Neuronal stem cell (in vitro differentiated cells): Measurements from ENCODE around the gene MYO1B.

Experiments used
- DNase-seq: peaks from one replicate; pipeline ENCODE4 v3.0.0-alpha.2; 2013; ENCODE audit warnings: low spot score
- H2AFZ ChIP-seq: one replicate; pipeline ENCODE4 v1.6.1; 2013; ENCODE audit warnings: mild to moderate bottlenecking, low read length, inconsistent platforms
- H2AK5ac ChIP-seq: 2 replicates; pipeline ENCODE4 v1.6.1; 2013; ENCODE audit warnings: low read depth, mild to moderate bottlenecking, inconsistent platforms, low read length, moderate library complexity, mixed read lengths
- H2BK120ac ChIP-seq: 2 replicates; pipeline ENCODE4 v1.6.1; 2013; ENCODE audit warnings: low read depth, mild to moderate bottlenecking, inconsistent platforms, low read length, moderate library complexity, mixed read lengths
- H2BK12ac ChIP-seq: one replicate; pipeline ENCODE4 v1.6.1; 2013; ENCODE audit warnings: low read length, inconsistent platforms
- H2BK15ac ChIP-seq: 2 replicates; pipeline ENCODE4 v1.6.1; 2013; ENCODE audit warnings: mild to moderate bottlenecking, low read length, inconsistent platforms, mixed read lengths
- H2BK5ac ChIP-seq: one replicate; pipeline ENCODE4 v1.6.1; 2013; ENCODE audit warnings: inconsistent platforms, mild to moderate bottlenecking, low read length, moderate library complexity
- H3K14ac ChIP-seq: one replicate; pipeline ENCODE4 v1.6.1; 2013; ENCODE audit warnings: low read length, inconsistent platforms
- H3K18ac ChIP-seq: 2 replicates; pipeline ENCODE4 v1.6.1; 2013; ENCODE audit warnings: low read length, inconsistent platforms
- H3K23ac ChIP-seq: 2 replicates; pipeline ENCODE4 v1.6.1; 2013; ENCODE audit warnings: low read depth, mild to moderate bottlenecking, mixed read lengths, low read length, inconsistent platforms; ENCODE audit not compliant: poor library complexity
- H3K27ac ChIP-seq: replicated peaks from 3 replicates; pipeline ENCODE4 v1.5.1; 2013; ENCODE audit warnings: low read length, inconsistent platforms
- H3K27me3 ChIP-seq, 3 experiments: 2 replicates each; pipeline ENCODE4 v1.6.1; 2013; ENCODE audit warnings: low read length in 3 of 3, mild to moderate bottlenecking in 2 of 3, inconsistent platforms in 1 of 3, low read depth in 1 of 3, mixed read lengths in 1 of 3, moderate library complexity in 1 of 3; ENCODE audit not compliant: control insufficient read depth in 3 of 3, insufficient read depth in 3 of 3
- H3K36me3 ChIP-seq, 2 donors: replicated peaks in 1 of 2; 2 replicates each; pipeline ENCODE4 v1.6.1; 2013; ENCODE audit warnings: low read length in 2 of 2; ENCODE audit not compliant: control insufficient read depth in 2 of 2, insufficient read depth in 2 of 2
- H3K4ac ChIP-seq: 2 replicates; pipeline ENCODE4 v1.6.1; 2013; ENCODE audit warnings: inconsistent platforms, mild to moderate bottlenecking, low read length, moderate library complexity
- H3K4me1 ChIP-seq, 2 donors: 1 replicate in 1 of 2; 2 replicates in 1 of 2; pipeline ENCODE4 v1.6.1; 2013; ENCODE audit warnings: low read length in 2 of 2, low read depth in 1 of 2; ENCODE audit not compliant: control insufficient read depth in 2 of 2, insufficient read depth in 1 of 2
- H3K4me2 ChIP-seq: one replicate; pipeline ENCODE4 v1.6.1; 2013; ENCODE audit warnings: mild to moderate bottlenecking, low read length, inconsistent platforms; ENCODE audit not compliant: insufficient read depth, poor library complexity, severe bottlenecking
- H3K4me3 ChIP-seq, 2 donors: 2 replicates each; pipeline ENCODE4 v1.5.1; 2013; ENCODE audit warnings: low read length in 2 of 2, mild to moderate bottlenecking in 2 of 2, inconsistent platforms in 1 of 2, moderate library complexity in 1 of 2
- H3K79me1 ChIP-seq: one replicate; pipeline ENCODE4 v1.6.1; 2013; ENCODE audit warnings: low read depth, mild to moderate bottlenecking, inconsistent platforms, low read length, moderate library complexity
- H3K9ac ChIP-seq: one replicate; pipeline ENCODE4 v1.6.1; 2013; ENCODE audit warnings: mild to moderate bottlenecking, low read depth, low read length, inconsistent platforms; ENCODE audit not compliant: poor library complexity
- H3K9me3 ChIP-seq, 2 donors: replicated peaks in 1 of 2; 2 replicates each; pipeline versions ENCODE3 to v1.6.1; 2013; ENCODE audit warnings: low read length in 2 of 2, mild to moderate bottlenecking in 2 of 2, inconsistent platforms in 1 of 2, low read depth in 1 of 2, mixed read lengths in 1 of 2, moderate library complexity in 1 of 2; ENCODE audit not compliant: control insufficient read depth in 2 of 2, insufficient read depth in 1 of 2
- H4K8ac ChIP-seq: one replicate; pipeline ENCODE4 v1.6.1; 2013; ENCODE audit warnings: low read depth, mild to moderate bottlenecking, inconsistent platforms, low read length, moderate library complexity
- H4K91ac ChIP-seq: one replicate; pipeline ENCODE4 v1.6.1; 2013; ENCODE audit warnings: low read length, low read depth, mild to moderate bottlenecking, inconsistent platforms; ENCODE audit not compliant: poor library complexity
- WGBS, 2 donors: extraction: QIAGEN DNeasy Blood & Tissue Kit; methylation state at CpG; one replicate each; pipeline ENCODE4 v1.1.7; 2013; ENCODE audit warnings: missing lambda C conversion rate in 2 of 2, mixed read lengths in 1 of 2; ENCODE audit not compliant: insufficient read length in 2 of 2, insufficient replicate concordance in 1 of 2; ENCODE audit errors: extremely low coverage in 2 of 2; 5-methylcytosine and 5-hydroxymethylcytosine counted together

MYO1B gene

DNA sequence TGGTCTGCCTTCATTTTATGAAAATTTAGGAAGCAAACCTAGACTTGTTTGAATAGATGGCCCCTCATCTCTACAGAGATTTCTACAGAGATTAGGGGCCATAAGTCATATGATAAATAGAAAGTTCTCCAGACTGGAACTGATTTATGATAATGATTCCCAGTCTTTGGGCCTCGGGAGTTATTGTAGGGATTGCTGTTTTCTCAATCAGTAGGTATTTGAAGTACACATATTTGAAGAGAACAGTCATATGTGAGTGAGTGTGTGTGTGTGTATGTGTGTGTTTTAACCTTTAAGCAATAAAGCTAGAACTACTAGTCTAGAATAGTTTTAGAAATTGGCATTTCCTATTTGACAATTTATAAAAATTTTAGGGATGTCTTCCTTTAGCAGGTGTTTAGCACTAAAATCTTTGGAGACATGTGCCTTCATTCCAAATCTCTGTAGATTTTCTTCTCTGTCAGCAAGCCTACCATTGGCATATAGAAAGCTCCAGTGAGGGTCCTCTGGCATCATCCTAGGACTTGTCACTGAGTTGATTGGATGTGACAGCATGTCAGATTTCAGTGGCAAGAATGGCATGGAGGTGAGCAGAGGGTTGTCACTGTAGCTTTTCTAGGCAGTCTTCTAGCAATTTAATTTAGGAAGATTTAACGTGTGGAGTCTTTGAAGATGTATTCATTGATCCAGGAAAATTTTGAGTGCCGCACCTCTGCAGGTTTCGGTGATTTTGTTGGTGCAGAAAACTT lies 71.2 kb downstream of the MYO1B start:
- H2BK12ac ChIP-seq, result no peak overlapping the region
- no peak overlapping the region for H2AK5ac ChIP-seq
- no peaks in the 10 kb centered on the region for H3K36me3 ChIP-seq
- H3K14ac ChIP-seq, result no peak overlapping the region
- no peak overlapping the region for H4K91ac ChIP-seq
- no peak overlapping the region for H2BK120ac ChIP-seq
- no peak overlapping the region for H3K4me3 ChIP-seq
- peaks cover 5 to 11% of the 10 kb centered on the region in 2 donors for H3K4me1 ChIP-seq
- no peak overlapping the region for H3K18ac ChIP-seq
- H3K4ac ChIP-seq, result no peak overlapping the region
- H3K9ac ChIP-seq, result no peak overlapping the region
- H3K23ac ChIP-seq, result no peak overlapping the region
- no peak overlapping the region for H2BK15ac ChIP-seq
- no peak for DNase-seq
- no peak overlapping the region for H2AFZ ChIP-seq
- H3K79me1 ChIP-seq, result no peaks in the 10 kb centered on the region
- no CpG with 5 or more reads among the region's 4 CpGs for WGBS, 2 donors
- no peak overlapping the region for H3K27ac ChIP-seq
- H2BK5ac ChIP-seq, result no peak overlapping the region
- H3K27me3 ChIP-seq, result no peaks in the 10 kb centered on the region
- H4K8ac ChIP-seq, result no peak overlapping the region
- H3K9me3 ChIP-seq, result no peaks in the 10 kb centered on the region
- H3K4me2 ChIP-seq, result no peak overlapping the region

DNA sequence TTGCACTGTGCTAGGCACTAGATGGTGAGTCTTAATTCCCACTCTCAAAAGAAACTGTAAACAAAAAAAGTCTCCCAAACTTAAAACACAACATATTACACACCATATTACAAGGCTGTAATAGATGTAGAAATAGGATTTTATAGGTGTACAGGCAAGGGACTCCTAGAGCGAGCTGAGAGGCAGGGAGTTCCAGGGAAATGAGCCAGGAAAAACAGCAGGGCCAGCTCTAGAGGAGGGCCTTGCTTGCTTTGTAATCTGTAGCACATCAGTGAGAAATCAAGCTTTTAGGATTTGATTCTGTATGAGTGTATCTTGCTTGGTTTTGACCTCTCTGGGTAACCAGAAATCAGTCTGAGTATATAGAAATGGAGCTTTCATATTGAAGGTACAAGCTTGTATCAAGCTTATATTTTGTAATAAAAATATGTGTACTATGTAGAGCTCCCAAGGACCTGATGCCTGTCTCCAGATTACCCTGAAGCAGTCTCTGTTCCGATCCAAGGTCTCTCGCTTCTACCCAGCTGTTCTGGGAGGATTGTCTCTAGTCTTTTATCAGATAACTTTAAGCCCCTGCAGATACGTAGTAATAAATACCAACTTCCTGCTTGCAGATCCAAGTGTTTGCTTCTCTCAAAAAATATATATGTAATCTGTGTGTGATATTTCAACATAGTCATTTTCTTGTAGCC lies 73.0 kb downstream of the MYO1B start:
- Histone ChIP-seq H3K27ac (no peak overlapping the region), H3K4ac (no peak overlapping the region), H3K4me2 (no peak overlapping the region), H2BK12ac (no peak overlapping the region), H2BK5ac (no peak overlapping the region), H3K18ac (no peak overlapping the region), H3K36me3 (no peaks in the 10 kb centered on the region), H2AFZ (no peak overlapping the region), H3K4me1 (peaks cover 12 to 16% of the 10 kb centered on the region in 2 donors), H3K4me3 (no peak overlapping the region), H3K79me1 (no peaks in the 10 kb centered on the region), H3K23ac (no peak overlapping the region), H2BK15ac (no peak overlapping the region), H3K27me3 (no peaks in the 10 kb centered on the region), H4K91ac (no peak overlapping the region), H2BK120ac (no peak overlapping the region), H3K14ac (no peak overlapping the region), H2AK5ac (no peak overlapping the region), H3K9ac (no peak overlapping the region), H4K8ac (no peak overlapping the region), H3K9me3 (no peaks in the 10 kb centered on the region)
- no CpG with 5 or more reads among the region's 4 CpGs for WGBS, 2 donors
- no peak for DNase-seq

DNA sequence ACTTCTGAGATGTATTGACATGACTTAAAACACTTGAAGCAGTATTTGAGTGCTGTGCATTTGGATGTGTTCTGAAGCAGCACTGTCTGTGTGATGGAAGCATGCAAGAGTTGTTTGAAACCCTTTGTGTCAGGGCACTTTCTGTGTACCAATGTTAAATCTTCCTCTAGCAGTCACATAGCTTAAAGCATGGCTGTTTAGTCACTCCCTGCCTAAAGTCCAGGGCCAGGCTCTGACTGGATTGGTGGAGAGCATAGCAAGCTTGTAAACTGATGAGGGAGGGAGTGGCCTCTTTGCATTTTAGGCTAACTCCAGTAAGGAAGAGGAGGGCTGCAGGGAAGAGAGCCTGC lies 73.5 kb downstream of the MYO1B start:
- H2BK15ac ChIP-seq, result no peak overlapping the region
- H3K23ac ChIP-seq, result no peak overlapping the region
- H3K14ac ChIP-seq, result no peak overlapping the region
- H3K4me2 ChIP-seq, result no peak overlapping the region
- no peak overlapping the region for H4K8ac ChIP-seq
- H4K91ac ChIP-seq, result no peak overlapping the region
- H2AFZ ChIP-seq, result no peak overlapping the region
- no peak overlapping the region for H2BK120ac ChIP-seq
- no peaks in the 10 kb centered on the region for H3K36me3 ChIP-seq
- H3K4me3 ChIP-seq, result no peak overlapping the region
- H3K18ac ChIP-seq, result no peak overlapping the region
- no peak overlapping the region for H2BK5ac ChIP-seq
- H2BK12ac ChIP-seq, result no peak overlapping the region
- H3K4me1 ChIP-seq, result peaks cover 12 to 16% of the 10 kb centered on the region in 2 donors
- H3K9ac ChIP-seq, result no peak overlapping the region
- no peaks in the 10 kb centered on the region for H3K79me1 ChIP-seq
- H3K4ac ChIP-seq, result no peak overlapping the region
- H3K27me3 ChIP-seq, result no peaks in the 10 kb centered on the region
- peak; percentile 31 for DNase-seq
- no peak overlapping the region for H3K27ac ChIP-seq
- peaks cover 0 to 1% of the 10 kb centered on the region in 2 donors for H3K9me3 ChIP-seq
- H2AK5ac ChIP-seq, result no peak overlapping the region

DNA sequence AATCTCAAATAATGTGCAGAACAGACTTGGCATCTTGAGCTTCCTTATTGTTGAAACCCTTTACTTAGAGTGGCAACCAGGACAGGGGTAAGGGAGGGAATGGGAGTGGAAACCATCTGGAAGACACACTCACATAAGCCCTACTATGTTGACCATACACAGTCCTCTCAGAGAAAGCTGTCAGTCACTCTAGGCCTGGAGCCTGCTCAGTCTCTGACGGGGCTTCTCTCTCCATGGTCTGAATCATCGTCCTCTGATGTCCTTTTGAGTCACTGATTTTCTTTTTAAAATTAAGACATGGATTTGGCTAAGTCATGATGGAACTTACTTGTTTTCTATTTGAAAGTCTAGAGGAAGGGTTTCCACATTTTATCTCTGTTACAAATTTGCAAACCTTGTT lies 74.0 kb downstream of the MYO1B start:
- H3K27ac ChIP-seq, result no peak overlapping the region
- H3K18ac ChIP-seq, result no peak overlapping the region
- WGBS, 2 donors, result no CpG with 5 or more reads among the region's 2 CpGs
- no peak for DNase-seq
- H3K9ac ChIP-seq, result no peak overlapping the region
- H3K79me1 ChIP-seq, result no peaks in the 10 kb centered on the region
- H3K4me2 ChIP-seq, result no peak overlapping the region
- no peak overlapping the region for H2AFZ ChIP-seq
- H2BK120ac ChIP-seq, result no peak overlapping the region
- no peak overlapping the region for H2BK15ac ChIP-seq
- no peaks in the 10 kb centered on the region for H3K27me3 ChIP-seq
- H3K4me1 ChIP-seq, result peaks cover 12 to 16% of the 10 kb centered on the region in 2 donors
- no peaks in the 10 kb centered on the region for H3K36me3 ChIP-seq
- H4K8ac ChIP-seq, result no peak overlapping the region
- no peak overlapping the region for H3K4me3 ChIP-seq
- no peak overlapping the region for H2BK5ac ChIP-seq
- H3K23ac ChIP-seq, result no peak overlapping the region
- peaks cover 0 to 6% of the 10 kb centered on the region in 2 donors for H3K9me3 ChIP-seq
- H4K91ac ChIP-seq, result no peak overlapping the region
- no peak overlapping the region for H3K14ac ChIP-seq
- no peak overlapping the region for H2BK12ac ChIP-seq
- no peak overlapping the region for H3K4ac ChIP-seq
- H2AK5ac ChIP-seq, result no peak overlapping the region
